Stimulated activated naive B cell treated with anti-CD40 and anti-IgM and Interleukin-4, amounts not matched to agents 10 μg/mL and 1 μg/mL and 100 μg/mL, for 72 hours (primary cell): Measurements from ENCODE around the gene FCHSD2.
A peak's percentile ranks its signal among the peaks of the same experiment; 100 is the strongest.

Source experiments
- ATAC-seq, 2 donors: fragments of 150-1000 bp; cut with Tn5 transposase; replicated peaks; 2 replicates each; pipeline ENCODE4 v1.10.0; 2021; ENCODE audit warnings: moderate library complexity in 1 of 2
- DNase-seq: peaks from one replicate; pipeline ENCODE4 v3.0.0; 2021
- H3K27ac Mint-ChIP-seq: one replicate; pipeline ENCODE4 v1.8.0; 2022; ENCODE audit warnings: mild to moderate bottlenecking, mixed read lengths
- H3K27me3 Mint-ChIP-seq, 2 donors: one replicate each; pipeline ENCODE4 v1.8.0; 2022; ENCODE audit warnings: mixed read lengths in 2 of 2
- H3K36me3 Mint-ChIP-seq, 2 donors: one replicate each; pipeline ENCODE4 v1.8.0; 2022; ENCODE audit warnings: mixed read lengths in 2 of 2, mild to moderate bottlenecking in 1 of 2
- H3K4me1 Mint-ChIP-seq, 2 donors: one replicate each; pipeline ENCODE4 v1.8.0; 2022; ENCODE audit warnings: mixed read lengths in 2 of 2, mild to moderate bottlenecking in 1 of 2
- H3K4me3 Mint-ChIP-seq, 2 donors: one replicate each; pipeline ENCODE4 v1.8.0; 2022; ENCODE audit warnings: mild to moderate bottlenecking in 2 of 2, mixed read lengths in 2 of 2, moderate library complexity in 1 of 2
- H3K9me3 Mint-ChIP-seq, 2 donors: one replicate each; pipeline ENCODE4 v1.8.0; 2022; ENCODE audit warnings: mixed read lengths in 2 of 2, mild to moderate bottlenecking in 1 of 2

Gene FCHSD2

GRCh38 chr11:72824811-72825505 lies 317.2 kb downstream of the FCHSD2 start:
- ATAC-seq (no peak), DNase-seq (no peak)
- H3K27ac Mint-ChIP-seq: peak overlapping the region; percentile 93
- peak overlapping the region in 1 of 2 donors; percentile 54 for H3K4me3 Mint-ChIP-seq
- peaks cover 43 to 78% of the 10 kb centered on the region in 2 donors for H3K36me3 Mint-ChIP-seq
- peaks cover 49 to 76% of the 10 kb centered on the region in 2 donors for H3K4me1 Mint-ChIP-seq
- no peaks in the 10 kb centered on the region for H3K27me3 Mint-ChIP-seq
- H3K9me3 Mint-ChIP-seq: no peaks in the 10 kb centered on the region

GRCh38 chr11:72824020-72824419 lies 318.1 kb downstream of the FCHSD2 start:
- H3K27ac Mint-ChIP-seq: peak overlapping the region; percentile 93
- H3K27me3 Mint-ChIP-seq: no peaks in the 10 kb centered on the region
- no peaks in the 10 kb centered on the region for H3K9me3 Mint-ChIP-seq
- H3K36me3 Mint-ChIP-seq: peaks cover 44 to 77% of the 10 kb centered on the region in 2 donors
- peak overlapping the region; percentile 39 to 47 for H3K4me3 Mint-ChIP-seq
- DNase-seq (no peak), ATAC-seq (no peak)
- peaks cover 47 to 75% of the 10 kb centered on the region in 2 donors for H3K4me1 Mint-ChIP-seq

GRCh38 chr11:72823105-72823804 lies 318.9 kb downstream of the FCHSD2 start:
- H3K4me3 Mint-ChIP-seq: peak overlapping the region in 1 of 2 donors; percentile 39
- peak overlapping the region; percentile 93 for H3K27ac Mint-ChIP-seq
- DNase-seq: no peak
- no peaks in the 10 kb centered on the region for H3K9me3 Mint-ChIP-seq
- ATAC-seq: peak in 1 of 2 donors; percentile 4
- peaks cover 45 to 77% of the 10 kb centered on the region in 2 donors for H3K36me3 Mint-ChIP-seq
- H3K4me1 Mint-ChIP-seq: peaks cover 41 to 67% of the 10 kb centered on the region in 2 donors
- no peaks in the 10 kb centered on the region for H3K27me3 Mint-ChIP-seq

GRCh38 chr11:72821920-72822799 lies 320.0 kb downstream of the FCHSD2 start:
- no peaks in the 10 kb centered on the region for H3K27me3 Mint-ChIP-seq
- peaks cover 44 to 67% of the 10 kb centered on the region in 2 donors for H3K4me1 Mint-ChIP-seq
- DNase-seq (peak; percentile 74), ATAC-seq (peak; percentile 60 to 66)
- peak overlapping the region; percentile 35 to 59 for H3K4me3 Mint-ChIP-seq
- peak overlapping the region; percentile 87 for H3K27ac Mint-ChIP-seq
- peaks cover 49 to 81% of the 10 kb centered on the region in 2 donors for H3K36me3 Mint-ChIP-seq
- no peaks in the 10 kb centered on the region for H3K9me3 Mint-ChIP-seq

GRCh38 chr11:72821221-72821919 lies 320.7 kb downstream of the FCHSD2 start:
- Mint-ChIP-seq H3K36me3 (peaks cover 47 to 76% of the 10 kb centered on the region in 2 donors), H3K27me3 (no peaks in the 10 kb centered on the region), H3K4me3 (peak overlapping the region; percentile 47 to 59), H3K27ac (peak overlapping the region; percentile 76), H3K4me1 (peaks cover 43 to 64% of the 10 kb centered on the region in 2 donors), H3K9me3 (no peaks in the 10 kb centered on the region)
- no peak for ATAC-seq
- no peak for DNase-seq

GRCh38 chr11:72820439-72821139 lies 321.5 kb downstream of the FCHSD2 start:
- H3K36me3 Mint-ChIP-seq: peaks cover 45 to 73% of the 10 kb centered on the region in 2 donors
- H3K27ac Mint-ChIP-seq: peak overlapping the region; percentile 76
- DNase-seq: no peak
- no peaks in the 10 kb centered on the region for H3K9me3 Mint-ChIP-seq
- H3K27me3 Mint-ChIP-seq: no peaks in the 10 kb centered on the region
- H3K4me1 Mint-ChIP-seq: peaks cover 45 to 65% of the 10 kb centered on the region in 2 donors
- no peak for ATAC-seq
- peak overlapping the region; percentile 44 to 47 for H3K4me3 Mint-ChIP-seq

GRCh38 chr11:72818971-72819370 lies 323.1 kb downstream of the FCHSD2 start:
- H3K4me3 Mint-ChIP-seq: no peak overlapping the region
- peaks cover 37 to 57% of the 10 kb centered on the region in 2 donors for H3K4me1 Mint-ChIP-seq
- ATAC-seq (no peak), DNase-seq (no peak)
- H3K36me3 Mint-ChIP-seq: peaks cover 39 to 65% of the 10 kb centered on the region in 2 donors
- H3K27ac Mint-ChIP-seq: no peak overlapping the region
- no peaks in the 10 kb centered on the region for H3K27me3 Mint-ChIP-seq
- H3K9me3 Mint-ChIP-seq: no peaks in the 10 kb centered on the region

GRCh38 chr11:72817966-72818365 lies 324.2 kb downstream of the FCHSD2 start:
- peaks cover 34 to 57% of the 10 kb centered on the region in 2 donors for H3K4me1 Mint-ChIP-seq
- peak overlapping the region; percentile 40 for H3K27ac Mint-ChIP-seq
- H3K27me3 Mint-ChIP-seq: no peaks in the 10 kb centered on the region
- H3K4me3 Mint-ChIP-seq: no peak overlapping the region
- no peaks in the 10 kb centered on the region for H3K9me3 Mint-ChIP-seq
- no peak for ATAC-seq
- H3K36me3 Mint-ChIP-seq: peaks cover 34 to 62% of the 10 kb centered on the region in 2 donors
- no peak for DNase-seq

- peak overlapping the region; percentile 96 to 100 for H3K4me3 Mint-ChIP-seq
- peak overlapping the region; percentile 31 for H3K27ac Mint-ChIP-seq
- H3K9me3 Mint-ChIP-seq: no peaks in the 10 kb centered on the region
- H3K36me3 Mint-ChIP-seq: peaks cover 35 to 66% of the 10 kb centered on the region in 2 donors
- H3K4me1 Mint-ChIP-seq: peaks cover 40 to 64% of the 10 kb centered on the region in 2 donors
- DNase-seq (no peak), ATAC-seq (no peak)
- H3K27me3 Mint-ChIP-seq: no peaks in the 10 kb centered on the region
These were observed 325.6 kb downstream of the FCHSD2 start for GRCh38 chr11:72816404-72816990.

GRCh38 chr11:72815110-72815618 lies 327.0 kb downstream of the FCHSD2 start:
- ATAC-seq (no peak), DNase-seq (no peak)
- peaks cover 36 to 61% of the 10 kb centered on the region in 2 donors for H3K4me1 Mint-ChIP-seq
- H3K36me3 Mint-ChIP-seq: peaks cover 32 to 62% of the 10 kb centered on the region in 2 donors
- peak overlapping the region; percentile 96 to 100 for H3K4me3 Mint-ChIP-seq
- H3K9me3 Mint-ChIP-seq: no peaks in the 10 kb centered on the region
- H3K27ac Mint-ChIP-seq: peak overlapping the region; percentile 100
- no peaks in the 10 kb centered on the region for H3K27me3 Mint-ChIP-seq

GRCh38 chr11:72814286-72815109 lies 327.6 kb downstream of the FCHSD2 start, which contains the start of gene ATG16L2:
ATG16L2 (plus strand) TSS chr11:72814411; CDS start chr11:72814446, 35 bp downstream.
- peaks cover 29 to 61% of the 10 kb centered on the region in 2 donors for H3K36me3 Mint-ChIP-seq
- H3K4me1 Mint-ChIP-seq: peaks cover 35 to 59% of the 10 kb centered on the region in 2 donors
- H3K9me3 Mint-ChIP-seq: no peaks in the 10 kb centered on the region
- peak; percentile 89 for DNase-seq
- peak within 1 kb of the TSS; percentile 96 to 100 for H3K4me3 Mint-ChIP-seq
- peak; percentile 71 to 76 for ATAC-seq
- H3K27ac Mint-ChIP-seq: peak within 1 kb of the TSS; percentile 100
- H3K27me3 Mint-ChIP-seq: no peaks in the 10 kb centered on the region

- ATAC-seq: peak; percentile 61 to 65
- H3K27ac Mint-ChIP-seq: peak overlapping the region; percentile 99
- no peaks in the 10 kb centered on the region for H3K27me3 Mint-ChIP-seq
- peak overlapping the region; percentile 96 to 100 for H3K4me3 Mint-ChIP-seq
- DNase-seq: no peak
- H3K9me3 Mint-ChIP-seq: no peaks in the 10 kb centered on the region
- H3K4me1 Mint-ChIP-seq: peaks cover 33 to 55% of the 10 kb centered on the region in 2 donors
- H3K36me3 Mint-ChIP-seq: peaks cover 24 to 54% of the 10 kb centered on the region in 2 donors
These were observed 328.3 kb downstream of the FCHSD2 start for GRCh38 chr11:72813740-72814285.
